ENCODE results near the gene MED20. TPM values are rescaled to one million over a fixed set of nuclear protein-coding genes. Genes with fewer than 3 reads are reported as not detected.

Gene MED20
- total RNA-seq, 2 donors from 2014 or later, result 27.4 to 38.4 TPM

DNA sequence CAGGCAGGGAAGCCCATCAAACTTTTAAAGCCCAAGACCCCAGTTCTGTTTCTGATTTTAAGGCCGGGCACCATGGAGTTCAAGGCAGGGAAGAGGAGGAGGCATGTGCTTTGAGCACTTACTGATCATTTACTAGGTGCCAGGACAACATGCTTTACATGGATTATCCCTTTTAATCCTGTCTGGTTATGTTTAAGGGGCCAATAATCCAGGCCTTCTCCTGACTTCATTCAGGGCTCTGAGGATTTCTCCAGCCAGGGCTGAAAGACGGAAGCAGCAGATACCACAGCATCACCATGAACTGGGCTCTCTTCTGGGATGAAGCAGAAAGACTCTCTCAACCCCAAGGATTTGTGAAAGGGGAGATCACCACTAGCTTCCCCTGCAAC is 16.5 kb upstream of the MED20 start:
- Histone ChIP-seq H3K27me3 (ENCODE audit: control insufficient read depth, insufficient read depth, low read length, poor library complexity, severe bottlenecking) (no peaks in the 10 kb centered on the region), H3K4me3 (ENCODE audit: low read length) (no peak overlapping the region), H3K36me3 (ENCODE audit: control insufficient read depth, insufficient read depth, low read length) (peaks cover 38% of the 10 kb centered on the region), H3K9me3 (ENCODE audit: control insufficient read depth, low read length) (no peaks in the 10 kb centered on the region), H3K9ac (ENCODE audit: extremely low read depth, low read length, poor library complexity, severe bottlenecking) (no peak overlapping the region), H3K27ac (ENCODE audit: low read depth, low read length) (no peak overlapping the region), H3K4me1 (ENCODE audit: control insufficient read depth, insufficient read depth, low read length) (peaks cover 3% of the 10 kb centered on the region)
- Mint-ChIP-seq H3K9me3 (no peaks in the 10 kb centered on the region), H3K27me3 (ENCODE audit: insufficient read depth) (peaks cover 14% of the 10 kb centered on the region), H3K4me3 (no peak overlapping the region), H3K36me3 (ENCODE audit: low read depth) (peaks cover 17% of the 10 kb centered on the region), H3K27ac (no peak overlapping the region), H3K4me1 (peaks cover 24% of the 10 kb centered on the region)
- DNase-seq, result no peak
- WGBS, 2 experiments (ENCODE audit: insufficient coverage in 1 of 2, insufficient read length in 1 of 2), result 62 to 70% methylated on average over 2 of the region's 2 CpGs
- TF ChIP-seq, protein P1, sequence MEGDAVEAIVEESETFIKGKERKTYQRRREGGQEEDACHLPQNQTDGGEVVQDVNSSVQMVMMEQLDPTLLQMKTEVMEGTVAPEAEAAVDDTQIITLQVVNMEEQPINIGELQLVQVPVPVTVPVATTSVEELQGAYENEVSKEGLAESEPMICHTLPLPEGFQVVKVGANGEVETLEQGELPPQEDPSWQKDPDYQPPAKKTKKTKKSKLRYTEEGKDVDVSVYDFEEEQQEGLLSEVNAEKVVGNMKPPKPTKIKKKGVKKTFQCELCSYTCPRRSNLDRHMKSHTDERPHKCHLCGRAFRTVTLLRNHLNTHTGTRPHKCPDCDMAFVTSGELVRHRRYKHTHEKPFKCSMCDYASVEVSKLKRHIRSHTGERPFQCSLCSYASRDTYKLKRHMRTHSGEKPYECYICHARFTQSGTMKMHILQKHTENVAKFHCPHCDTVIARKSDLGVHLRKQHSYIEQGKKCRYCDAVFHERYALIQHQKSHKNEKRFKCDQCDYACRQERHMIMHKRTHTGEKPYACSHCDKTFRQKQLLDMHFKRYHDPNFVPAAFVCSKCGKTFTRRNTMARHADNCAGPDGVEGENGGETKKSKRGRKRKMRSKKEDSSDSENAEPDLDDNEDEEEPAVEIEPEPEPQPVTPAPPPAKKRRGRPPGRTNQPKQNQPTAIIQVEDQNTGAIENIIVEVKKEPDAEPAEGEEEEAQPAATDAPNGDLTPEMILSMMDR (conservative IDR thresholded peaks at IDR 0.05), result no peak

DNA sequence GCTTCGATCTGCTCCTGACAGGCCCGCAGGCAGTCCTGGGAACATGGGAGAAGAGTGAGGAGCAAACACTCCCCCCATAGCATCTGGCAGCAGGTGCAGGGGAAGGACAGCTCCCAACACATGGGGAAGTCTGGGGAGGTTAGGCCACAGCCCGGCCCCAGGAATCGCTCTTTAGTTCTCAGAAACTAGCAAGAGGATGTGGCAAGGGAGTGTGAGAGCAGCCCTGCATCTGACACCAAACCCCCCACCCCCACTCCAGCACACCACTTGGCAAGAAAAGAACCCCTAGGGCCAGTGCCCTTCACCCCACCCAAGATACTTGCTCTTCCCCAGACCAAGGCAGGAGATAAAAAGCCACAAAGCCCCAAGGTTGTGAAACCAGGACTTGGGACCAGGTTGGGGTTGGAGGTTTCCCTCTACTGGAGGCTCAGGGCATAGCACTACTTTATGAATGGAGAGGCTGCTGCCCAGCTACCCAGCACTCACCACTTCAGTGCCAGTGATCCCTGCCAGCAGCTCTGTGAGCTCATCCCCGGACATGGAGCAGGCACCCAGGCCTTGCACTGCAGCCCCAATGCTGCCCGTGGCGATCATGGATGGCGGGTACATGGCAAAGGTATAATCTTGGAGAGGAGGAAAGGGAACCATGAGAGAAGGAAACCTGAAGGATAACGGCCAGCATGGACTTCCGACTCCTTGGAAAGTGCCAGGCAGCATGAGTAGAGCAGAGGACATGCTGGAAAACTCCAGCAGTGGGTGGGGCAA is 15.3 kb upstream of the MED20 start:
- Histone ChIP-seq H3K4me1 (ENCODE audit: control insufficient read depth, insufficient read depth, low read length) (peaks cover 3% of the 10 kb centered on the region), H3K27ac (ENCODE audit: low read depth, low read length) (peak overlapping the region; percentile 21), H3K4me3 (ENCODE audit: low read length) (no peak overlapping the region), H3K9me3 (ENCODE audit: control insufficient read depth, low read length) (no peaks in the 10 kb centered on the region), H3K36me3 (ENCODE audit: control insufficient read depth, insufficient read depth, low read length) (peaks cover 50% of the 10 kb centered on the region), H3K27me3 (ENCODE audit: control insufficient read depth, insufficient read depth, low read length, poor library complexity, severe bottlenecking) (no peaks in the 10 kb centered on the region), H3K9ac (ENCODE audit: extremely low read depth, low read length, poor library complexity, severe bottlenecking) (no peak overlapping the region)
- TF ChIP-seq, protein P1 (conservative IDR thresholded peaks at IDR 0.05), result peak; percentile 85
- H3K4me3 Mint-ChIP-seq, result no peak overlapping the region
- no peaks in the 10 kb centered on the region for H3K9me3 Mint-ChIP-seq
- peak; percentile 89 for DNase-seq
- H3K27ac Mint-ChIP-seq, result no peak overlapping the region
- peaks cover 29% of the 10 kb centered on the region for H3K36me3 Mint-ChIP-seq (ENCODE audit: low read depth)
- H3K4me1 Mint-ChIP-seq, result peaks cover 19% of the 10 kb centered on the region
- 61 to 76% methylated on average over 5 to 10 of the region's 10 CpGs for WGBS, 2 experiments (ENCODE audit: insufficient coverage in 1 of 2, insufficient read length in 1 of 2)
- peaks cover 14% of the 10 kb centered on the region for H3K27me3 Mint-ChIP-seq (ENCODE audit: insufficient read depth)

DNA sequence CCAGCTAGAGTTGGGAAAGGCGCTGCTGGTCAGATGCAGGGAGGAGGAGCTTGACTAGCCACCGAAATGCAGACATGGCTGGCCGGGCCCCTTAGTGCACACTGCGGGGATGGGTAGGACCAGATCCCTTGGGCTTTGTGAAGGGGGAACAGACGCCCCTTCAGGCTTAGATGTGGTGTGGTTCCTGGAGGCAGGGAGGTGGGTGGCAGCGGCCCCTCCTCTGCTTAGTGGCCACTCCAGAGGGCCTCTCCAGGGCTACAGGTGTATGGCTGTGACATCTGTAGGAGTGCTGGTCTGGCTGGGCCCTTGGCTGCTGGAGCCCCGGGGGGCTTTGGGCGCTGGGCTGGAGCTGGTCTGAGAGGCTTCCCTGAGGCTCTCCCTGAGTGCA is 14.7 kb upstream of the MED20 start:
- H3K27ac ChIP-seq (ENCODE audit: low read depth, low read length), result peak overlapping the region; percentile 21
- no peak overlapping the region for H3K4me3 Mint-ChIP-seq
- peaks cover 19% of the 10 kb centered on the region for H3K4me1 Mint-ChIP-seq
- H3K4me1 ChIP-seq (ENCODE audit: control insufficient read depth, insufficient read depth, low read length), result peaks cover 3% of the 10 kb centered on the region
- H3K27ac Mint-ChIP-seq, result no peak overlapping the region
- no peaks in the 10 kb centered on the region for H3K9me3 Mint-ChIP-seq
- TF ChIP-seq, protein P1 (conservative IDR thresholded peaks at IDR 0.05), result no peak
- H3K36me3 ChIP-seq (ENCODE audit: control insufficient read depth, insufficient read depth, low read length), result peaks cover 56% of the 10 kb centered on the region
- no peak overlapping the region for H3K4me3 ChIP-seq (ENCODE audit: low read length)
- WGBS, 2 experiments (ENCODE audit: insufficient coverage in 1 of 2, insufficient read length in 1 of 2), result 92 to 100% methylated on average over 1 to 8 of the region's 8 CpGs
- no peaks in the 10 kb centered on the region for H3K27me3 ChIP-seq (ENCODE audit: control insufficient read depth, insufficient read depth, low read length, poor library complexity, severe bottlenecking)
- peaks cover 12% of the 10 kb centered on the region for H3K27me3 Mint-ChIP-seq (ENCODE audit: insufficient read depth)
- H3K36me3 Mint-ChIP-seq (ENCODE audit: low read depth), result peaks cover 34% of the 10 kb centered on the region
- peak; percentile 63 for DNase-seq
- no peaks in the 10 kb centered on the region for H3K9me3 ChIP-seq (ENCODE audit: control insufficient read depth, low read length)
- H3K9ac ChIP-seq (ENCODE audit: extremely low read depth, low read length, poor library complexity, severe bottlenecking), result no peak overlapping the region
